Mammary epithelial cell (primary cell): ENCODE measurements around the gene IP6K3.
A peak's percentile ranks its signal among the peaks of the same experiment; 100 is the strongest.

Experiments used
- EZH2 ChIP-seq: IDR thresholded peaks from 2 replicates; pipeline ENCODE4 v1.6.1; 2012; ENCODE audit warnings: low read length, inconsistent platforms, borderline replicate concordance
- TF ChIP-seq, protein P1 (sequence below), 2 donors: IDR thresholded peaks in 1 of 2; conservative IDR thresholded peaks in 1 of 2; 2 replicates each; pipeline ENCODE4 v1.5.1; 2011 to 2012; ENCODE audit warnings: inconsistent platforms in 2 of 2, low read length in 2 of 2, mild to moderate bottlenecking in 2 of 2, control low read depth in 1 of 2, low read depth in 1 of 2; ENCODE audit not compliant: insufficient read depth in 1 of 2; ENCODE audit errors: extremely low read depth in 1 of 2

- TF ChIP-seq, protein P1, sequence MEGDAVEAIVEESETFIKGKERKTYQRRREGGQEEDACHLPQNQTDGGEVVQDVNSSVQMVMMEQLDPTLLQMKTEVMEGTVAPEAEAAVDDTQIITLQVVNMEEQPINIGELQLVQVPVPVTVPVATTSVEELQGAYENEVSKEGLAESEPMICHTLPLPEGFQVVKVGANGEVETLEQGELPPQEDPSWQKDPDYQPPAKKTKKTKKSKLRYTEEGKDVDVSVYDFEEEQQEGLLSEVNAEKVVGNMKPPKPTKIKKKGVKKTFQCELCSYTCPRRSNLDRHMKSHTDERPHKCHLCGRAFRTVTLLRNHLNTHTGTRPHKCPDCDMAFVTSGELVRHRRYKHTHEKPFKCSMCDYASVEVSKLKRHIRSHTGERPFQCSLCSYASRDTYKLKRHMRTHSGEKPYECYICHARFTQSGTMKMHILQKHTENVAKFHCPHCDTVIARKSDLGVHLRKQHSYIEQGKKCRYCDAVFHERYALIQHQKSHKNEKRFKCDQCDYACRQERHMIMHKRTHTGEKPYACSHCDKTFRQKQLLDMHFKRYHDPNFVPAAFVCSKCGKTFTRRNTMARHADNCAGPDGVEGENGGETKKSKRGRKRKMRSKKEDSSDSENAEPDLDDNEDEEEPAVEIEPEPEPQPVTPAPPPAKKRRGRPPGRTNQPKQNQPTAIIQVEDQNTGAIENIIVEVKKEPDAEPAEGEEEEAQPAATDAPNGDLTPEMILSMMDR (conservative IDR thresholded peaks at IDR 0.05 in 1 of 2, IDR thresholded peaks at IDR 0.05 in 1 of 2; ENCODE audit: extremely low read depth in 1 of 2, insufficient read depth in 1 of 2, low read depth in 1 of 2, low read length in 2 of 2): peak; percentile 96 to 97
- TF ChIP-seq EZH2: no peak
Observed at GRCh38 chr6:33744001-33744848, 2.5 kb downstream of the IP6K3 start.
